WERI-Rb-1 (cell line): ENCODE results near the gene TLNRD1.

ENCODE experiments used
- DNase-seq: peaks from one replicate; pipeline ENCODE4 v3.0.0-alpha.2; 2020
- H3K27ac ChIP-seq: fragments of 250-450 bp; sonication (Bioruptor Pico); 2 replicates; pipeline ENCODE4 v1.5.1; 2020; ENCODE audit warnings: mild to moderate bottlenecking, moderate library complexity
- H3K27me3 ChIP-seq: fragments of 250-450 bp; sonication (Bioruptor Pico); 2 replicates; pipeline ENCODE4 v1.5.1; 2021; ENCODE audit warnings: mild to moderate bottlenecking, low read depth, moderate library complexity; ENCODE audit not compliant: insufficient read depth, severe bottlenecking
- H3K36me3 ChIP-seq: fragments of 250-450 bp; sonication (Bioruptor Pico); 2 replicates; pipeline ENCODE4 v1.5.1; 2020; ENCODE audit warnings: mild to moderate bottlenecking, moderate library complexity
- H3K4me3 ChIP-seq: 2 replicates; pipeline ENCODE4 v1.5.1; 2011; ENCODE audit warnings: low read depth, mild to moderate bottlenecking, control low read depth, low read length
- H3K9me3 ChIP-seq: fragments of 250-450 bp; sonication (Bioruptor Pico); 2 replicates; pipeline ENCODE4 v1.5.1; 2021; ENCODE audit warnings: mild to moderate bottlenecking, moderate library complexity; ENCODE audit not compliant: severe bottlenecking
- CTCF ChIP-seq: IDR thresholded peaks from 2 replicates; pipeline ENCODE4 v1.5.1; 2011; ENCODE audit warnings: low read depth, mild to moderate bottlenecking, control low read depth, inconsistent platforms, low read length

The TLNRD1 gene

GRCh38 chr15:81001152-81002008 is 657 bp downstream of the TLNRD1 start:
- H3K36me3 ChIP-seq: peaks cover 20% of the 10 kb centered on the region

GRCh38 chr15:81002009-81002330 is 1.2 kb downstream of the TLNRD1 start:
- H3K27me3 ChIP-seq: no peaks in the 10 kb centered on the region
- peaks cover 20% of the 10 kb centered on the region for H3K36me3 ChIP-seq
- no peak for TF ChIP-seq CTCF
- peak overlapping the region; percentile 83 for H3K4me3 ChIP-seq
- H3K27ac ChIP-seq: peak overlapping the region; percentile 91
- no peaks in the 10 kb centered on the region for H3K9me3 ChIP-seq
- no peak for DNase-seq

More at GRCh38 chr15:81001152-81002008, 657 bp downstream of the TLNRD1 start:
- H3K9me3 ChIP-seq: no peaks in the 10 kb centered on the region
- peak; percentile 35 for DNase-seq
- TF ChIP-seq CTCF: no peak
- peak overlapping the region; percentile 91 for H3K27ac ChIP-seq
- H3K4me3 ChIP-seq: peak overlapping the region; percentile 83
- H3K27me3 ChIP-seq: no peaks in the 10 kb centered on the region

- no peak overlapping the region for H3K4me3 ChIP-seq
- no peaks in the 10 kb centered on the region for H3K27me3 ChIP-seq
- DNase-seq: no peak
- H3K36me3 ChIP-seq: peaks cover 20% of the 10 kb centered on the region
- no peak overlapping the region for H3K27ac ChIP-seq
- no peaks in the 10 kb centered on the region for H3K9me3 ChIP-seq
- TF ChIP-seq CTCF: no peak
These were observed 1.8 kb downstream of the TLNRD1 start for GRCh38 chr15:81002331-81003096.

- Histone ChIP-seq H3K27me3 (no peaks in the 10 kb centered on the region), H3K9me3 (no peaks in the 10 kb centered on the region), H3K27ac (no peak overlapping the region), H3K36me3 (peaks cover 20% of the 10 kb centered on the region), H3K4me3 (no peak overlapping the region)
- TF ChIP-seq CTCF: no peak
- DNase-seq: no peak
These were observed 2.3 kb downstream of the TLNRD1 start for GRCh38 chr15:81003097-81003350.

- TF ChIP-seq CTCF: no peak
- H3K9me3 ChIP-seq: no peaks in the 10 kb centered on the region
- peaks cover 20% of the 10 kb centered on the region for H3K36me3 ChIP-seq
- H3K27ac ChIP-seq: no peak overlapping the region
- no peaks in the 10 kb centered on the region for H3K27me3 ChIP-seq
- no peak overlapping the region for H3K4me3 ChIP-seq
- no peak for DNase-seq
These were observed 5.4 kb downstream of the TLNRD1 start for GRCh38 chr15:81006124-81006523.
